HG03521 (cell line): ENCODE results near the gene KIF17.

Experiments
- ATAC-seq: cut with Tn5 transposase; IDR thresholded peaks from one replicate; pipeline ENCODE4 v1.9.1; 2021; ENCODE audit warnings: mild to moderate bottlenecking, moderate library complexity; ENCODE audit not compliant: unreplicated experiment

KIF17 gene

DNA sequence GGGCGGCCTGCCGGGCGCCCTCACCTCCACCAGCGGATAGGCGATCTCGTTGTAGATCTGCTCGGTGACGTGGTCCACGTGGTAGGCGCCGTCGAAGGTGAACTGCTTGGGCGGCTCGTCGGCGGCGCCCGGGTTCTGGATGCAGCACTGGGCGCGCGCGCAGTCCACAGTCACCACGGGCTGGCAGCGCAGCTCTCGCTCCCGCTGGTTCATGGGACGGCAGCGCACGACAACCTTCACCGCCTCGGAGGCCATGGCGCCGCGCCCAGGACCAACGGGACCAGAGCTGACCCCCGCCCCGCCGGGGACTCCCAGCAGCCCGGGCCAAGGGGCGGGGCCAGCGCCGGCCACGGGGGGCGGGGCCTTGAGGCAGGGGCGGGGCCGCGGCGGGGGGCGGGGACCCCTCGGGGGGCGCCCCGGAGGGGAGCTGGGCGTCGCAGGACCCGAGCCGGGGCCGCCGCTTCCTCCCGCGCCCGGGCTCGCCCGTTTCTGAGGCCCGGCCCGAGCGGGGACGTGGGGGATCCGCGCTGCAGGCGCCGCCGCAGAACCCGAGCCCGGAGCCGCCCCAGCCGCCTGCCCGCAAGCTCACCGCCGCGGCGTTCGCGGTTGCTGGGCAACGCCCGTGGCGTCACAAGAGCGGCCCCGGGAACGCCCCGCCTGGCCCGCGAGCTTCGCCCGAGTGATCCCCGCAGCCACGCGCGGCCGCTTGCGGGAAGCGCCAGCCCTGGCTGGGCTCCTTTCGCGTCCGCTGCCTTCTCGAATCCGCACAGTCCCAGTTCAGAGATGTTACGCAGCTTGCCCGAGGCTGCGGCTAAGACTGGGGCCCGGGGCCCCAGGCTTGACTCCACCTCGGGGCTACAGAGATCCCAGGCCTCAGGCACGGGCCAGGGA lies at the start of gene KIF17:
KIF17 (minus strand) TSS at position 556 of the 891 bp plus-strand sequence; CDS start at position 255, 301 bp downstream.
- ATAC-seq = no peak

DNA sequence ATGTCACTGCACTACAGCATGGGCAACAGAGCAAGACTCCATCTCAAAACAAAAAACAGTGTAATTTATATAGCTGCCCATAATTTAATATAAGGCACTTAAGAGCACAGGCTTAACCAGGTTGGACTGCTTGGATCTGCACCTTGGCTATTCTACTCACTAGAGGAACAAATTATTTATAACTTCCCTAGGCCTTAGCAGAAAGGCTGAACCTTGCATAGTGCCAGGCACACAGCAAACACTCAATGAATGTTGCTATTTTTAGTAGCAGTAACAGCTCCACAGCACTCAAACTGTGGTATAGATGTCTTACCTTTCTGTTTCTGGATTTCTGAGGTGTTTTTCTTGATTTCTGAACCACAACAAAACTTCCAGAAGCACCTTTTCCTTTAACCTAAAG lies 49.5 kb upstream of the KIF17 start:
- ATAC-seq = no peak

DNA sequence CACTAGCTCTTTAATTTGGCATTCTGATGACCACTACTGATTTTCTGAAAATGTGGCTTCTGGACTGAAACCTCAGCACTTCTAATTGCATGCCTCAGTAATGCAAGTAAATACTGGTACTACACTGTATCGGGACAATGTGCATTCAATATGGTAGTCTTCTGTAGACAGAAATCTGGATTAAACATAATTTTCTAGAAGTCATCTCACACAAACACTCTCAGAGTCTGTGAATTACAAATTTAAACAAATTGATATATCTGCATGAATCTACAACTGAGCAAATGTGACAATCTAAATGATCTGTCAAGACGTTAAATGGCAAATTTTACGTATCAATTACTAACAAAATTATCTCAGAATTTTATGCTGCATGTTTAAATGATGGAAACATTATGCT lies 45.6 kb upstream of the KIF17 start:
- no peak for ATAC-seq

DNA sequence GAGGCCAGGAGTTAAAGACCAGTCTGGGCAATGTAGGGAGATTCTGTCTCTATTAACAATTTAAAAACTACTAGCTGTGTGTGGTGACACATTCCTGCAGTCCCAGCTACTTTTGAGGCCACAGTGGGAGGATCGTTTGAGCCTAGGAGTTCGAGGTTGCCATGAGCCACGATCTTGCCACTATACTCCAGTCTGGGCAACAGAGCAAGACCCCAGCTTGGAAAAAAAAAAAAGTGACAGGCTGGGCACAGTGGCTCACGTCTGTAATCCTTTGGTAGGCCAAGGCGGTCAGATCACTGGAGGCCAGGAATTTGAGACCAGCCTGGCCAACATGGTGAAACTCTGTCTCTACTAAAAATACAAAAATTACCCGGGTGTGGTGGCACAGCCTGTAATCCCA lies 42.5 kb upstream of the KIF17 start:
- ATAC-seq = no peak

DNA sequence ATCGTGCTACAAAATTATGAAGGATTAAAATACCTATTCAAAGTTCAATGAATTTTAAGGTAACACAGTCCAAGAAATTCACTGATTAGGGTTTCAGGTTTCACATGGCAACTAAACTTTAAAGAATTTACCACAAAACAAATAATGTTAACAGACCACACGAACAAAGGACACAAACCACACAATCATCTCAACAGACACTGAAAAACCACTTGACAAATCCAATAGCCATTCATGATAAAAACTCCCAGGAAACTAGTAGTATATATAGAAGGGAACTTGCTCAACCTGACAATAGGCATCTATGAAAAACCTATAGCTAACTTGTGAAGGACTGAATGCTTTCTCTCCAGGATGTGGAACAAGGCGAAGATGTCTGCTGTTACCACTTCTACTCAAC lies 35.8 kb upstream of the KIF17 start:
- ATAC-seq = no peak

DNA sequence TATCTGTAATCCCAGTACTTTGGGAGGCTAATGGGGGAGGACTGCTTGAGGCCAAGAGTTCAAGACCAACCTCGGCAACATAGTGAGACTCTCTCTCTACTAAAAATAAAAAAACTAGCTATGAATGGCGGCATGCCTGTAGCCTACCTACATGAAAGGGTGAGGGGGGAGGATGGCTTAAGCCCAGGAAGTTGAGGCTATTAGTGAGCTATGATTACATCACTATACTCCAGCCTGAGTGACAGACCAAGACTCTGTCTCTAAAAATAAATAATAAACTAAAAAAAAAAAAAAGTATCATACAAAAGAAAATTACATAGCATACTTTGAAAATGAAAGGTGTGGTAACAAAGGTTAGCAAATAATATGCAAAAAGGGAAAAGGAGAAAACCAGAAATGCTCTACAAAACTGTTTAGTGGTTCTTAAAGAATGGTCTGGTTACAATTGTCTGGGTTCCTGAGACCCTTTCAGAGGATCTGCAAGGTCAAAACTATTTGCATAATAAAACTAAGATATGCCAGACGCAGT lies 33.7 kb upstream of the KIF17 start:
- no peak for ATAC-seq

DNA sequence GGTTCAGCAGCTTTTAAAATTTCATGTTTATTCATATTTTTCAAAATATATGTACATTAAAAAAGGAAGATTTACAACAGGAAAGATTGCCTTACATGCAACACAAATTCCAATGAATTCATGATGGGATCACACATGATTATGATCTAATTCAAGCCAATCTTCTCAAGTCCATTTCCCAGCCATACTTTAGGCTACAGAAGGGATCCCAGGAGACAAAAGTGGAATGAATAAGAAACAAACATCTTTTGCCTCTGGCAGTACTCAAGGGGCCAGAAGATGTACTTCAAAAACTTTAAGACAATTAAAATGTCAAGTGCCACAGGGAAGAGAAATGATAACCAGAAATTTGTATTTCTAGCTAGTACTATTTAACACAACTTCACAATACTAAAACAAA lies 24.9 kb upstream of the KIF17 start:
- ATAC-seq = no peak

DNA sequence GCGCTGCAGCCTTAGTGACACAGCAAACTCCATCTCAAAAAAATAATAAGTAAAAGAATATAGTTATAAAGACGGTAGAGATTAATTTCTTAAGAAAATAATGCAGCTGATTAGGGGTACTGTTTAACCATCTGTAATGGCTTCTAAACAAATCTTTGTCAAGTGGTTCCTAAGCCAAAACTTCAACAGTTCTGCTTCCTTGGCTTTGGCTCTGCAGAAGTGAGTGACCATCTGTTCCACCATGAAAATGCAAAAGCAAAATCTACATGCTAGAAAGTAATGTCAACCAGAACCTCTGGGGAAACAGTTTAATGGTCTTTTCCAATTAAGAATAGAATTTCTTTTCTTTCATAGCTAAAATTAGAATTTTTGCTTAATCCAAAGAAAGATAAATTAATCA lies 23.0 kb upstream of the KIF17 start:
- ATAC-seq = no peak

DNA sequence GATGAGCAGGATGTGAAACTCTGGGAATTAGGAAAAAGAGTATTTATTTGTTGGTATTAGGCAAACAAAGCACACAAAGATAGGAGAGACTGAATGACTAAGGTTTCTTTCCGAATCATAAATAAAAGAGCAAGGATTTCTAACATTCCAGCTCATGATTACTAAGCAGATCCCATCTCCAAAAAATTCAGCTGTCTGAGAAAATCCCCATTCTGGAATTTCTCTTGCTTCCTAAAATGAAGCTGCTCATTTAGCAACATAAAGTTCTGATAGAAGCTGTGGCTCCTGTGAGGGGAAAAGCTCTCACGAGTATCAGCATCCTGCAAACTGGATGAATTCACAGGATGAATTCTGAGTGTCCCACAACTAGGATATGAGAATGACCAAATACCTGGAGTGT lies 21.4 kb upstream of the KIF17 start:
- no peak for ATAC-seq

DNA sequence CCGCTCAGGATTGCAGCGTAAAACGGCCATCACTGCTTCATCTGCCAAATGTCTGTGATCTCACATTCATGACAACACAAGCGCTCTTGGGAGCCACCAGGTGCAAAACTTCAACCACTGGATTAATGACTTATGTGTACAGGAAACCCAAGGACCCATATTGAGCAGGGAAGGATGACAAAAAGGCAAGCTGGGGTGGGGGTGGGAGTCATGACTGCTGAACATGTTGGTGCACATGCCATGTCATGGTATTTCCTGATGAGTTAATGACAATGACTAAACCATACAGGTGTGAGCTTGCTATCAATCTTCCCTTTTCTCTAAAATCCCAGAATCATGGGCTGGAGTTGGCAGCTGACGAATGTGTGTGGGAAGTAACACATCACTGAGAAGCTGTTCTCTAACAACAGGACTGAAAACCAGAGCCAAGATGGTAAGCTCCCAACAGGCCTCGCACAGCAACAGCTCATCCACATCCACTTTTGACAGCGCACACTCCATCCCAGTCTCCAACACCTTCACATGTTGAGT lies 17.8 kb upstream of the KIF17 start:
- ATAC-seq = no peak

DNA sequence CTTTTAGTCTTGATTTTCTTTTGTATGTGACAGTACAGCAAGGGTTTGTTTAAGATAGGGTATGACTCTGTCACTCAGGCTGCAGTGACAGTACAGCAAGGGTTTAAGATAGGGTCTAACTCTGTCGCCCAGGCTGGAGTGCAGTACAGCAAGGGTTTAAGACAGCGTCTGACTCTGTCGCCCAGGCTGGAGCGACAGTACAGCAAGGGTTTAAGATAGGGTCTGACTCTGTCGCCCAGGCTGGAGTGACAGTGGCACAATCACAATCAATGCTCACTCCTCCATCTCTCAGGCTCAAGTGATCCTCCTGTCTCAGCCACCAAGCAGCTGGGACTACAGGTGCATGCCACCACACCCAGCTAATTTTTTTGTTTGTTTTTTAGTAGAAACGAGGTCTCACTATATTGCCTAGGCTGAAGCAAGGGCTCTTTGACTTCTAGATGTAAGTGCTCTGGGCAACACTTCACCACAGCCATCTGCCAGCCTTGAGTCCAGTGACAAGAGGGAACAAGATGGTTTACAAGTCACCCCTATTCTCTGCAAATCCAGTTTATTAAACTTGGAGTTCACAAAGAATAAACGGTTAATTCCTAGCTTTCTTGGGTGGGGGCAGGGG lies 15.7 kb upstream of the KIF17 start:
- ATAC-seq = no peak

DNA sequence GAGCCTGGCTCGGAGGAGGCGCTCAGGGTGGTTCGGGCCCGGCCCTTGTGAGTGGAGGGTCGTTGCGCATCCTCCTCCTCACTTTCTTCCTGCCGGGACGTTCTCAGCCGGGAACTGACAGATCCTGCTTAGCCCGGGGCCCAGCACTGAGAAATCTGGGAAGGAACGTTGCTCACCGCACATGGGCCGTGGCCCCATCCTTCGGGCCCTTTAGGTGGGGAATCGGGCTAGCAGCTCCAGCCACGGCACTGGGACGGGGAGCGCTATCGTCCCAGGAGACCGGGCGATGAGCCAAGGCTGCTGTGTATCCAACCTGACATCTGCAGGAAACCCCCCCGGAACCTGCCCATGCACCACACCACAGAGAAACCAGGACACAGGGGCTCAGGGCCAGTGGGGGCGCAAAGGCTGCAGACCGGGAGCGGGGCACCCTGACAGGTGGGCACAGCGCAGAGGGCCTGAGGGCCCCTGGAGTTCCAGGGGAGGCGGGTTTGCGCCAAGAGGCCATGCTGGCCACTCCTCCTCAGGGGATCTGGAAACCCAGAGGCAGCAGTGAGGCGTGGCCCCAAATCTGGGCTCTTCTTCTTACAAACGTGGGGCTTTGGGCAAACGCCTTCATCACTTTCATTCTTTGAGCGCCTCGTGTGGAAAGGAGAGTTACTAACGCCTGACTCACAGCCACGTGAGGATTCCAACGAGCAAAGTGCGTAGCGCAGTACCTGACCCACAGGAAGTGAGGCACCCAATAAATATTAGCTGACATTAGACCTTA lies 15.0 kb upstream of the KIF17 start, which contains the start of gene SH2D5:
SH2D5 (minus strand) TSS at position 116 of the 772 bp plus-strand sequence. CDS start 4,659 bp downstream, outside the sequence.
- peak; percentile 50 for ATAC-seq

DNA sequence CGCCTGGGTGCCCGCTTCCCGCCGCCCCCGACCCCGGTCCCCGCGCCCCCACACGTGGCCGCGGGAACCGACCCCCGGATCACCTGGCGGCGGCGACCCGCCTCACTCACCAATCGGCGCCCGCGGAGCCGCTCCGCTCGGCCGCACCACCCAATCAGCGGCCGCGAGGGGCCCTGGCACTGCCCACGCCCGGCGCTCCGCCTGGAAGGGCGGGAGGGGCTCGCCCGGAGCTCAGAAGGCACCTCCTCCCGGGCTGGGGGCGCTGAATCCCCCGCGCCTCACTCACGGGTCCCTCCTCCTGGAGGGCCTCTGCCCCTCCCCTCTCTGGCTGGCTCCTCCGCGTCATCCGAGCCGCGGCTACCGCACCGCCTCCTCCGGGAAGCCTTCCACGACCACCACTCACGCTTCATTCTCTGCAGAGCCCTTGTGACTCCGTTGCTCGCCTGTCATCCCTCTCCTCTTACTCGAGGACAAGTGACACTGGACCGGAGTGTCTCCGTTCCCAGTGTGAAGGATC lies 14.3 kb upstream of the KIF17 start:
- peak; percentile 52 for ATAC-seq

DNA sequence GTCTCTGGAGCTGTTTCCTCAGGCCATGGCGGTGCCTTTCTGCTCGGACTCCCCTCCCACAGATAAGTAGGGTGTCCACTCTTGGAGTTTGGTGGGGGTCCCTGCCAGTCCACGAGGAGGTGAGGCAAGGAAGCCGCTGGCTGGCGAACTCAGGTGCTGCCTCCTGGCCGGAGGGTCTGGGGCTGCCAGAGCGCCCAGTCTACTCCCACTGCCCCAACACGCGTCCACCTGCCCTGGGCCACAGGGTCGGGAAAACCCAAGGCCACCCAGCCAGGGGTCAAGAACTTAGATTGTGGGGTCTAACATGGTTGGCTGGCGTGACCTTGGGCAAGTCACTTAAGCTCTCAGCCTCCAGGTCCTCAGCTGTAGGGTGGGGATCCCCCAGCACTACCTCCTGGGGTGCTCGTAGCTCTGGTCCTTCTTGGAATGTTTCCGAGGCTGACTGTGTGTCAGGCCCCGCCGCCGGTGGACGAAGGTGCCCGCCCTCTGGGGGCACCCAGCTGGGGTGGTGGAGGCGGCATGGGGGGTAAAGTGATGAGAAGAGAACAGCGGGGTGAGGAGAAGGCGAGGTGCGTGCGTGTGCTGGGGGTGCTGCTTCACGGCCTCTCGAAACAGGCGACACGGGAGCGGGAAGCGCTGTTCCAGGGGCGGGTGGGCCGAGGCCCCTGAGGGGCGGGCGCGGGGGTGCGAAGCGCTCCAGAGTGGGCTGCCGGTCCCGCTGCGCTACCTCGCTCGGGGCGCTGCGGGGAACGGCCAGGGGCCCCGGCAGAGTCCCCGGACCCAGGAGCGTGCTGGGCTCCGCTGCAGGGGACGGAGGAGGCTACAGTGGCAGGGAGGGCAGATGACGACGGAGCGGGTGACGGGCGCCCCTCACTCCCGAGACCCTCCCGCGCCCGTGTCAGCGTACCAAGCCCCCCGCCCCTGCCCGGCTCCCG lies 13.5 kb upstream of the KIF17 start:
- ATAC-seq = no peak

DNA sequence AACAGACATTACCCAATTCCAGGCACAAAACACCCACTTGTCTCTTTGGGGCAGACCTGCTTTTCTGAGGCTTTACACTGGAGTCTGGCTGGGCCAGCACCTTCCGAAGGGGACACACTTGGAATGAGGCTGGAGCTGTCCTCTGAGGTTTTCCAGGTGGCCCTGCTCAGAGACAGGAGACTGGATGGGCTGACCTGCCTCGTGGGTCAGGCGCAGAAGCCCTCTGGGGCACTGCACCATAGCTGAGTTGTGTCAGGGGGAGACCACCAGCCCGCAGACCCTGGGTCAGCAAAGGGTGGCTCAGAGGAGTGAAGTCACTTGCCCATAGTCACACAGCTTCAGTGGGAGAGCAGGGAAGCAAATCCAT lies 12.9 kb upstream of the KIF17 start:
- ATAC-seq = no peak

DNA sequence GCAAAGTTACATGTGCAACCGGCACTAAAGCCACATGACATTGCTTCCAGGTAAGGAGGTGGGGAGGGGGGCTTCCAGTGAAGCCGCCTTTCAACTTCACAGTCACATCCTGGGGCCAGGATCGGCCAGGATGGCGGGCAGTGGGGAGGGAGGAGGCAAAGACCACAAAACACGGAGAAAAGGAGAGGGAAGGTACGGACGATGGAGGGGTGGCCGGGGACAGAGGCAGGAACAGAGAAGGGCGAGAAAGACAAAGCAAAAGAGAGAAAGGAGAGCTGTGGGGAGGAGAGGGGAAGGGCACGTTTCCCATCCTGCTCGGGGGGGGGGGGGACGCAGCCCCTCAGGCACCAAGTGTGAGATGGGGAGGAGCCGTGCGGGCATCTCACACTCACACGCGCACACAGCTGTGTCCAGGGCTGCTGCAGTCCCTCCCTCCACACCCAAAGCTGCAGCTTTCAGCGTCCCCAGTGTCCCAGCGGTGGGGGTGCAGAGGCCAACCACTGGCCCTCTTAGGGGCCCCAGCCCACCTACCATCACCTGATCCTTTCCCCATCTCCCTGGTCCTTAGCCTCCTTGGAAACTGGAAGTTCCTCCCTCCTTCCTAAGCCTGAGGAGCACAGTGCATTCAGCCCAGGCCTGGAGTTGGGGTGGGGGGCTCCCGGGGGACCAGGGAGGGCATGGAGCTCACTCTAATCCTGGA lies 12.3 kb upstream of the KIF17 start:
- no peak for ATAC-seq

DNA sequence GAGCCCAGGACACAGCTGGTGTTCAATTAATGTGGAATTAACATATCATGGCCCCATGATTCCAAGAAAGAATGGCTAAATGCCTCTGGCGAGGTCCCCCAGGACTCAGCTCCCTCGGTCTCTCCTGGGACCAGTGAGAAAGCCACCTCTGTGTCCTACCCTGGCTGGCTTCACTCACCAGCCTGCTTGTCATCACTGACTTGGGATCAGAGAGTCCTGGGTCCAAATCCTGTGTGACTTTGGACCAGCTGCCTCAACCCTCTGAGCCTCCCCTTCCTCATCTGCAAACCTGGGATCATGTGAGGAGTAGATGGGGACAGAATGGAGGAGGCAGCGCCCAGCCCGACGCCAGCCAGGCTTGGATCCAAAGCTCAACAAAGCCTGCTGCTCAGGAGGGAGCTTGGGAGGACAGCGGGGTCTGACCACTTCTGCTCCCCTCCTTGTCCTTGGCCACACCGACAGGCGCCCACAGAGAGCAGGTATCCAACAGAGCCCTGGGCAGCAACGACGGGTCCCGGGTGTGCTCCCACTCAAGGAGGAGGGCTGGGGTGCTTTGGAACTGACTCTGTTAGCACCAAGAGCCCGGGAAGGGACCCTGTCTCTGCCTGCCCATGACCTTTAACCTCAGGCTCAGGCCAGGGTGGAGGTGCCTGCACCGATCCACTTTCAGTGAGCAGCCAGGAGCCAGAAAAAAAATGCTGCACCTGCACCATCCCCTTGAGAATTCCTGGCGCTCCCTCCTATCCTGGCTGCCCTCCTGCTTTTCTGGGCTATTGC lies 11.5 kb upstream of the KIF17 start:
- ATAC-seq = no peak

DNA sequence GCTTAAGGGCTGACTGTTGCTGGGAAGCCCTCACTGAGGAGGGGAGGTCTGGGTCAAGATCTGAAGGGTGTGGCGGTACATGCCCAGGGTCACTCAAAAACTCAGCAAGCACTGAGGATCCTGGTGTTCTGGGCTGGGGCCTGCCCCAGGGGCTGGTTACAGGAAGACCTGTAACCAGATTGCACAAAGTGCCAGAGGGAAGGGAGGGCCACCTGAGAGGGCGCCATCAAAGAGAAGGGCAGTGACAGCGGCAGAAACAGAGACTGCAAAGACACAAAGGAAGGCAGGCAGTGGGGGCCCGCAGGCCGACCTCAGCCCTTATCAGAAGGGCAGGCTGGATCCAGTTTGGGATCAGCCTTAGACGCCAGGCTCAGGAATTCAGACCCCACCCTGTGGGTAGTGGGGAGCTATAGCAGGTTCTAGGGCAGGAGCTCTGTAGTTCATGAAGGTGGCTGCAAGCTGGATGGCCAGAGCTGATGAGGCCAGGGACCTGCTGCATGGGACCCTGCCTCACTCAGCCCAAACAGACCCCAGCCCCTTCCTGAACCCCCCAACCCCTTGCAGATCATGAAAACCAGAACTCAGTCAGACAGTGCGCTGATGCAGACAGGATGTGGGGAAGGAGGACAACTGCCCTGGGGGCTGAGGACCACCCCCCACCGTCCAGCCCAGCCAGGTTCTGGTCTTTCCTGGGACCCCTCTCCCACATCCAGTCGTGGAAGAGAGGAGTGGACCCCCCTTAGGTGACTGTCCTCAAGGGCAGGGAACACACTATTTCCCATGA lies 10.8 kb upstream of the KIF17 start:
- ATAC-seq = no peak
